ENCODE data around the gene HDLBP. TPM values are rescaled to one million over a fixed set of nuclear protein-coding genes. Genes with fewer than 3 reads are reported as not detected.
"Not testable (repeated sequence)": the region's sequence is repeated elsewhere in the genome, so short reads cannot be mapped to it uniquely, and the experiment has no call there.

The HDLBP gene
- total RNA-seq, 1 donor from 2014 or later: 839 TPM

DNA sequence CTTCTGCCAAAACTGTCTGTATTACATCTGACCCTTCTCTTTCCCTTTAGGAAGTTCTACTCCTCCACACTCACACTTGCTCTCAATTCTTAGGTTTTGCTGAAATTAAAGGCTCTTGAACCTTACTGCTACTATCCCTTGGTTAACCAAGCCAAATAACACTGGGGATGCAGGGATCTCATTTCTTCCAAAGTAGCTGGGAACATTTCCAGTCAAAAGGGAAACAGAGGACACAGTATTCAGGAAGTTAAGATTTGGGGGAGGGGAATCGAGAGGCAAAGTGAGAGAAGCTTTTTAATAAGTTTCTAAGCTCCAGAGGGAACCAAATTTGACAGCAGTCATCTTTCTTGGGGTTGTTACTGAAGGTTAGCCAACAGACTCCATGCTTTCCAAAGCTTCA is 6.4 kb upstream of the HDLBP start:
- H3K4me3 Mint-ChIP-seq (ENCODE audit: unreplicated experiment): no peak overlapping the region
- H3K4me1 Mint-ChIP-seq (ENCODE audit: unreplicated experiment): peaks cover 60% of the 10 kb centered on the region
- no peaks in the 10 kb centered on the region for H3K9me3 Mint-ChIP-seq (ENCODE audit: unreplicated experiment)
- no peaks in the 10 kb centered on the region for H3K27me3 Mint-ChIP-seq (ENCODE audit: unreplicated experiment)
- H3K36me3 Mint-ChIP-seq (ENCODE audit: unreplicated experiment): peaks cover 27% of the 10 kb centered on the region
- TF ChIP-seq CTCF (IDR thresholded peaks at IDR 0.05): no peak
- DNase-seq (ENCODE audit: extremely low spot score, unreplicated experiment): no peak
- peak overlapping the region; percentile 47 for H3K27ac Mint-ChIP-seq (ENCODE audit: unreplicated experiment)

DNA sequence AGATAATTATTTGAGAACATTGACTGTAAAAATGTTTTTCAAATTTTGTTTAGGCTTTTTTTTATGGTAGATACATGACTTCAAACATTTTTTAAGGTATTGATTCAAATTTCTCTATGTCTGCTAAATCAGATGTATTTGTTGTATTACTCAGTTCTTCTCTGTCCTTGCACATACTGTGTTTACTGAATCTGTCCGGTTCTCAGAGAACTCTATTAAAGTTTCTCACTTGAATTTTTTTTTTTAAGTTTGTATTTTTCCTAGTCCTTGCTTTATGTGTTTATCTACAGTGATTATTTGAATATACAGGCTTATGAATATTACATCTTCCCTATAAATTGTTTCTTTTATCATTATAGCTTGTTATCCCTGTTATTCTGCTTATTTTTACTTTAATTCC is 5.6 kb upstream of the HDLBP start:
- no peak for DNase-seq (ENCODE audit: extremely low spot score, unreplicated experiment)
- H3K27ac Mint-ChIP-seq (ENCODE audit: unreplicated experiment): peak overlapping the region; percentile 50
- no peak overlapping the region for H3K4me3 Mint-ChIP-seq (ENCODE audit: unreplicated experiment)
- no peaks in the 10 kb centered on the region for H3K27me3 Mint-ChIP-seq (ENCODE audit: unreplicated experiment)
- peaks cover 25% of the 10 kb centered on the region for H3K36me3 Mint-ChIP-seq (ENCODE audit: unreplicated experiment)
- TF ChIP-seq CTCF (IDR thresholded peaks at IDR 0.05): no peak
- H3K9me3 Mint-ChIP-seq (ENCODE audit: unreplicated experiment): no peaks in the 10 kb centered on the region
- H3K4me1 Mint-ChIP-seq (ENCODE audit: unreplicated experiment): peaks cover 61% of the 10 kb centered on the region

DNA sequence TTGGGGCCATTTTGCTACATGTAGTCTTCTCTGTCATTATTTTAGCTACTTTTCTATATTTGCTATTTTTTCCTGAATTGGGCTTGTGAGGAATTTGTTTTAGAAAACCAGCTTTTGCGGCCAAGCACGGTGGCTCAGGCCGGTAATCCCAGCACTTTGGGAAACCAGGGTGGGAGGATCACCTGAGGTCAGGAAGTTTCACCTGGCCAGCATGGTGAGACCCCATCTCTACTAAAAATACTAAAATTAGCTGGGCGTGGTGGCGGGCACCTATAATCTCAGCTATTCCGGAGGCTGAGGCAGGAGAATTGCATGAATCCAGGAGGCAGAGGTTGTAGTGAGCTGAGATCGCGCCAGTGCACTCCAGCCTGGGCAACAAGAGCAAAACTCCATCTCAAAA is 4.9 kb upstream of the HDLBP start:
- no peak for TF ChIP-seq CTCF (IDR thresholded peaks at IDR 0.05)
- Mint-ChIP-seq H3K4me1 (ENCODE audit: unreplicated experiment) (peaks cover 61% of the 10 kb centered on the region), H3K4me3 (ENCODE audit: unreplicated experiment) (no peak overlapping the region), H3K36me3 (ENCODE audit: unreplicated experiment) (peaks cover 21% of the 10 kb centered on the region), H3K9me3 (ENCODE audit: unreplicated experiment) (no peaks in the 10 kb centered on the region), H3K27me3 (ENCODE audit: unreplicated experiment) (no peaks in the 10 kb centered on the region), H3K27ac (ENCODE audit: unreplicated experiment) (peak overlapping the region; percentile 23)
- no peak for DNase-seq (ENCODE audit: extremely low spot score, unreplicated experiment)

DNA sequence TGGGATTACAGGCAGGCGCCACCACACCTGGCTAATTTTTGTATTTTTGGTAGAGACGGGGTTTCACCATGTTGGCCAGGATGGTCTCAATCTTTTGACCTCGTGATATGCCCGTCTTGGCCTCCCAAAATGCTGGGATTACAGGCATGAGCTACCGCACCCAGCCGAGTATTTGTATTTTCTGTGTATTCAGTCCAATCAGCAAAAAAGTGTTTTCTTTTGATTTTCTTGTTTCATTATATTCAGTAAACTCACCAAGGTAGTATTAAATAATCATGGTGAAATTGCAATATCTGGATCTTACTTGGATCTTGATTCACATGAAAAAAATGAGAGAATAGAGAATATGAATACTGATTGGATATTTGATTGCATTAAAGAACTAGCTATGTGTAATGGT is 3.4 kb upstream of the HDLBP start:
- not testable (repeated sequence) for H3K27me3 Mint-ChIP-seq (ENCODE audit: unreplicated experiment); DNase-seq (ENCODE audit: extremely low spot score, unreplicated experiment); H3K9me3 Mint-ChIP-seq (ENCODE audit: unreplicated experiment); H3K27ac Mint-ChIP-seq (ENCODE audit: unreplicated experiment)
- Mint-ChIP-seq H3K4me1 (ENCODE audit: unreplicated experiment) (peaks cover 64% of the 10 kb centered on the region), H3K36me3 (ENCODE audit: unreplicated experiment) (peaks cover 18% of the 10 kb centered on the region), H3K4me3 (ENCODE audit: unreplicated experiment) (peak overlapping the region; percentile 97)

DNA sequence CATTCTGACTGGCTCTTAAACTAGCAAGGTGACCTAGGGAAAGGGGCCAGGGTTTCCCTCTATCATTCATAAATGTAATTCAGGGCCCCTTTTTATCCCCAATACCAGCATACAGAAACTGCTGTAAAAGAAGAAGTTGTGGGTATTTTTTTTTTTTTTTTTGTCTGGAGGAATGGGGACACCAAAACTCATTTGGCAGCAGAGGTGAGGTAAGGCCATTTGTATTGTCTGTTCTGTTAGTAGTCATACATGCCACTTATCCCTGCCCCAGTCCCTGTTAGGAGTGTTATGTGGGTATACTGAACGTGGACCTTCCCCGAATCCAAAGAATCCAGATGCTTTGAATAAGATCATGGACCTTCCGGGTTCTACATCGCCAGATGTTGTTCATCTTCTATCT is 1.9 kb upstream of the HDLBP start:
- no peak for TF ChIP-seq CTCF (IDR thresholded peaks at IDR 0.05)
- H3K36me3 Mint-ChIP-seq (ENCODE audit: unreplicated experiment): peaks cover 18% of the 10 kb centered on the region
- H3K27me3 Mint-ChIP-seq (ENCODE audit: unreplicated experiment): no peaks in the 10 kb centered on the region
- H3K27ac Mint-ChIP-seq (ENCODE audit: unreplicated experiment): peak overlapping the region; percentile 100
- H3K4me3 Mint-ChIP-seq (ENCODE audit: unreplicated experiment): peak overlapping the region; percentile 97
- H3K9me3 Mint-ChIP-seq (ENCODE audit: unreplicated experiment): no peaks in the 10 kb centered on the region
- peaks cover 68% of the 10 kb centered on the region for H3K4me1 Mint-ChIP-seq (ENCODE audit: unreplicated experiment)
- no peak for DNase-seq (ENCODE audit: extremely low spot score, unreplicated experiment)

DNA sequence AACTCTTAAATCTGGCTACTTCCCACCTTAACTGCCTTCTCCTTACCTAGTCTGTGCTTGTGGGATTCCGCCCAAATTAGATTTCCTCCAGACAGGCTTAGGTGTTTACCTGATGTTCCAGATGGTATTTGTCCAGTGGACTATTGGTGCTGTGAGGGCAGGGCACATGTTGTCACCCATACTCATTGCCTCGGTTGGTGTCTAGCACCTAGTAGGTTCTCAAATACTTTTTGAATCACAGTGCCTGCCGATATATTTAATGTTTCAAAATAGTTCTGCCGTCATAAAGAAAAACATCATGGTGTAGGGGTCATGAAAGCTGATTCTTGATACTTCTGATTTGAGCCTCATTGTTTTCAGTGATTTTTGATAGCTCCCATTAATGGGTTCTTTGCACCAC is 1.4 kb upstream of the HDLBP start:
- Mint-ChIP-seq H3K27me3 (ENCODE audit: unreplicated experiment) (no peaks in the 10 kb centered on the region), H3K9me3 (ENCODE audit: unreplicated experiment) (no peaks in the 10 kb centered on the region), H3K4me3 (ENCODE audit: unreplicated experiment) (peak overlapping the region; percentile 97), H3K4me1 (ENCODE audit: unreplicated experiment) (peaks cover 68% of the 10 kb centered on the region), H3K36me3 (ENCODE audit: unreplicated experiment) (peaks cover 18% of the 10 kb centered on the region), H3K27ac (ENCODE audit: unreplicated experiment) (peak overlapping the region; percentile 100)
- no peak for DNase-seq (ENCODE audit: extremely low spot score, unreplicated experiment)
- TF ChIP-seq CTCF (IDR thresholded peaks at IDR 0.05): no peak

Measured in osteocyte (in vitro differentiated cells).